ENCODE data around the gene URAD.
"Not testable (repeated sequence)": the region's sequence is repeated elsewhere in the genome, so short reads cannot be mapped to it uniquely, and the experiment has no call there.

The URAD gene

GRCh38 chr13:27966641-27967202 is 21.8 kb downstream of the URAD start:
- no peak for DNase-seq (ENCODE audit: low read depth)
- no peak for TF ChIP-seq CTCF (IDR thresholded peaks at IDR 0.05; ENCODE audit: low read depth, low read length, missing control alignments)
- no peak overlapping the region for H3K4me3 ChIP-seq (ENCODE audit: low read depth, low read length)

GRCh38 chr13:27965740-27966640 is 22.5 kb downstream of the URAD start:
- no peak for DNase-seq (ENCODE audit: low read depth)
- no peak for TF ChIP-seq CTCF (IDR thresholded peaks at IDR 0.05; ENCODE audit: low read depth, low read length, missing control alignments)
- H3K4me3 ChIP-seq (ENCODE audit: low read depth, low read length), result no peak overlapping the region

- DNase-seq (ENCODE audit: low read depth), result no peak
Observed at GRCh38 chr13:27965343-27965739, 23.2 kb downstream of the URAD start.

GRCh38 chr13:27964741-27965323 is 23.7 kb downstream of the URAD start:
- no peak for DNase-seq (ENCODE audit: low read depth)
- no peak for TF ChIP-seq CTCF (IDR thresholded peaks at IDR 0.05; ENCODE audit: low read depth, low read length, missing control alignments)
- no peak overlapping the region for H3K4me3 ChIP-seq (ENCODE audit: low read depth, low read length)

More at GRCh38 chr13:27965343-27965739, 23.2 kb downstream of the URAD start:
- no peak for TF ChIP-seq CTCF (IDR thresholded peaks at IDR 0.05; ENCODE audit: low read depth, low read length, missing control alignments)
- H3K4me3 ChIP-seq (ENCODE audit: low read depth, low read length), result no peak overlapping the region

GRCh38 chr13:27964206-27964605 is 24.3 kb downstream of the URAD start:
- not testable (repeated sequence) for DNase-seq (ENCODE audit: low read depth); H3K4me3 ChIP-seq (ENCODE audit: low read depth, low read length)

- no peak for DNase-seq (ENCODE audit: low read depth)
- no peak overlapping the region for H3K4me3 ChIP-seq (ENCODE audit: low read depth, low read length)
- TF ChIP-seq CTCF (IDR thresholded peaks at IDR 0.05; ENCODE audit: low read depth, low read length, missing control alignments), result no peak
Observed at GRCh38 chr13:27963491-27963890, 25.0 kb downstream of the URAD start.

GRCh38 chr13:27962982-27963381 is 25.5 kb downstream of the URAD start:
- no peak for DNase-seq (ENCODE audit: low read depth)
- TF ChIP-seq CTCF (IDR thresholded peaks at IDR 0.05; ENCODE audit: low read depth, low read length, missing control alignments), result no peak
- no peak overlapping the region for H3K4me3 ChIP-seq (ENCODE audit: low read depth, low read length)
